ENCODE results near the gene MROH9.

DNA sequence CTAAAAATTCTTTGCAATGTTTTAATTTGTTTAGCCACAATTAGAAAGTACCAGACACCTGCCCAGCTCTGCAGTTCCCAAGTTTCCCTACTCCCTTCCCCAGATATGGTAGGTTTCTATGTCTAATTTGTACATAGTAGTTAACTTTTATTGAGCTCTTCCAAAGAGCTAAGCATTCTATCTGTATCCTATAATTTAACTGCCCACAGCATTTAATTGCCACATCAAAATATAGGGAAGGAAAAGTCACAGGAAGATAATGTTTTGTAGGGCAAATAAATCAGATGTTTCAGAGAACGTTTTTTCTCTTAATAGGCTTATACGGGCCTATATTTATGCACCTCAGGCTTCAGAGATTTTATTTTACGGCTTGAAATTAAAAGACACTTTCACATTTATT lies 139.7 kb downstream of the MROH9 start:
- TF ChIP-seq RFX5 (IDR thresholded peaks at IDR 0.05; ENCODE audit: low read depth, low read length) (no peak), CEBPB (IDR thresholded peaks at IDR 0.05; ENCODE audit: low read depth, low read length) (no peak), BHLHE40 (IDR thresholded peaks at IDR 0.05; ENCODE audit: low read depth, low read length) (no peak)
- TF ChIP-seq, protein P1, sequence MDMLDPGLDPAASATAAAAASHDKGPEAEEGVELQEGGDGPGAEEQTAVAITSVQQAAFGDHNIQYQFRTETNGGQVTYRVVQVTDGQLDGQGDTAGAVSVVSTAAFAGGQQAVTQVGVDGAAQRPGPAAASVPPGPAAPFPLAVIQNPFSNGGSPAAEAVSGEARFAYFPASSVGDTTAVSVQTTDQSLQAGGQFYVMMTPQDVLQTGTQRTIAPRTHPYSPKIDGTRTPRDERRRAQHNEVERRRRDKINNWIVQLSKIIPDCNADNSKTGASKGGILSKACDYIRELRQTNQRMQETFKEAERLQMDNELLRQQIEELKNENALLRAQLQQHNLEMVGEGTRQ (IDR thresholded peaks at IDR 0.05; ENCODE audit: low read depth, low read length): no peak

Data from IMR-90 (cell line).